Body of pancreas (tissue), 4 donors: ENCODE results near the gene TNIK. TPM values are rescaled to one million over a fixed set of nuclear protein-coding genes. Genes with fewer than 3 reads are reported as not detected.

Source experiments
- ATAC-seq: fragments of 150-250 bp; one replicate; pipeline ENCODE4 v1.9.1; 2016
- DNase-seq, 4 donors: peaks; one replicate each; pipeline ENCODE4 v3.0.0-alpha.2; 2019
- H3K27ac ChIP-seq, 4 donors: fragments of 200-600 bp; sonication (generic); 1 replicate in 3 of 4; 2 replicates in 1 of 4; pipeline versions ENCODE4 v1.5.1 to v1.6.1; 2016 to 2019; ENCODE audit warnings: mild to moderate bottlenecking in 1 of 4, mixed read lengths in 1 of 4, moderate library complexity in 1 of 4
- H3K27me3 ChIP-seq, 2 donors: fragments of 200-600 bp; sonication (generic); one replicate each; pipeline ENCODE4 v1.6.0; 2016; ENCODE audit warnings: mild to moderate bottlenecking in 1 of 2
- H3K36me3 ChIP-seq, 2 donors: fragments of 200-600 bp; sonication (generic); replicated peaks in 1 of 2; 2 replicates each; pipeline ENCODE4 v1.5.1; 2016; ENCODE audit warnings: low read depth in 2 of 2; ENCODE audit not compliant: insufficient read depth in 1 of 2
- H3K4me1 ChIP-seq: fragments of 200-600 bp; sonication (generic); one replicate; pipeline ENCODE4 v1.6.0; 2016
- H3K4me3 ChIP-seq, 2 donors: fragments of 200-600 bp; sonication (generic); 1 replicate in 1 of 2; 2 replicates in 1 of 2; pipeline ENCODE4 v1.5.1; 2016 to 2019
- H3K9me3 ChIP-seq, 3 donors: fragments of 200-600 bp; sonication (generic); 1 replicate in 2 of 3; 2 replicates in 1 of 3; pipeline ENCODE4 v1.5.1; 2016
- CTCF ChIP-seq, 7 experiments: fragments of 450-650 bp in 4 of 7; fragments of 200-600 bp in 3 of 7; sonication (generic) in 3 of 7; IDR thresholded peaks; one replicate each; pipeline ENCODE4 v1.5.1; 2016 to 2019; ENCODE audit warnings: antibody characterized with exemption in 7 of 7
- POLR2A ChIP-seq, 3 donors: fragments of 450-650 bp; IDR thresholded peaks; one replicate each; pipeline ENCODE4 v1.6.1; 2016; ENCODE audit warnings: antibody characterized with exemption in 3 of 3, mild to moderate bottlenecking in 2 of 3
- WGBS, 2 donors: methylation state at CpG; one replicate each; pipeline ENCODE4 v1.1.5; 2017; 5-methylcytosine and 5-hydroxymethylcytosine counted together
- intact Hi-C: fragments of 100-400 bp; cut with DNase I; formaldehyde crosslinking; loops from one replicate; pipeline ENCODE4 v1.15.1; 2023
- total RNA-seq, 2 donors: library from RNA; depleted of rRNA; stranded (reverse); fragments of >200 nt; gene quantifications; one replicate each; pipeline ENCODE4 v1.1.0, GENCODE V29; 2016

The TNIK gene
- total RNA-seq, 2 donors from 2014 or later = 7.6 to 9.6 TPM

DNA sequence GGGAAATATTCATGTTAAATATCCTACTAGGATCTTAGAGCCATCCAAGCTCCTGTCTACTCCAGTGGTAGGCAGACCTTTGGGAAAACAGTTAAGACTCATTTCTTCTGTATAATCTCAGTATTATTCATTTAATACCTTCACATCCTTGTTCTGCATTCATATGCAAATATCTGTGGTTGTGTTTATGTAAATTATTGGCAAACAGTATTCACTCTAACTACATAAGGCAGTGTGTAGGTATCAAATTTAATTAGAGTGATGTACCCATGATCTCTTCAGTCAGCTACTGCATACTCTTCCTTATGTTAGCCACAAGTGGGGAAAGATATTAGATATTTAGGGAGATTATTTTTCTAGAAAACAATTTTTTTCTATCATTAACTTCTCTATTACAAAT lies 232.8 kb downstream of the TNIK start:
- Histone ChIP-seq H3K36me3 (no peaks in the 10 kb centered on the region), H3K4me3 (no peak overlapping the region), H3K4me1 (no peaks in the 10 kb centered on the region), H3K27ac (no peak overlapping the region), H3K9me3 (no peaks in the 10 kb centered on the region), H3K27me3 (no peaks in the 10 kb centered on the region)
- DNase-seq = no peak
- intact Hi-C loops = no loop called here
- TF ChIP-seq POLR2A (IDR thresholded peaks at IDR 0.05) = no peak
- TF ChIP-seq CTCF (IDR thresholded peaks at IDR 0.05) = no peak
- ATAC-seq = no peak

DNA sequence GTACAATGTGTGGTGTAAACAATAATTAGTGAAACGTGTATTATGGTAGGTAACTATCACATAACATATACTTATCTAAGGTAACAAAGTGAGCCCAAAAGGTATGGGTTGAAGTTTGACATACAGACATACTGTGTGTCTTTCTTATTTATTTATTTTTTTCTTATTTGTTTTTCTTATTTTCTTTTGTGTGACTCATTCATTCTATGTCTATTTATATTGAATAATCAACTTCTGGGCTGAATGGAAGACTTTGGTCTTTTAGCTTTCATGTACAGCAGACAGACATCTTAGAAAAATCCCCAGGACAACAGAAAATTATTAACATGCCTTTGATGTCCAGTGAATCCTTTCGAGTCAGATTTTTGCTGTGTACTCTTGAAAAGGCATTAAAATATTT lies 233.4 kb downstream of the TNIK start:
- no peak overlapping the region for H3K27ac ChIP-seq
- ATAC-seq (no peak), DNase-seq (no peak)
- H3K4me1 ChIP-seq = no peaks in the 10 kb centered on the region
- H3K36me3 ChIP-seq = no peaks in the 10 kb centered on the region
- no peaks in the 10 kb centered on the region for H3K9me3 ChIP-seq
- intact Hi-C loops = no loop called here
- TF ChIP-seq POLR2A (IDR thresholded peaks at IDR 0.05) (no peak), CTCF (IDR thresholded peaks at IDR 0.05) (no peak)
- no peaks in the 10 kb centered on the region for H3K27me3 ChIP-seq
- H3K4me3 ChIP-seq = no peak overlapping the region
- 86 to 93% methylated on average over 2 of the region's 2 CpGs for WGBS, 2 donors

DNA sequence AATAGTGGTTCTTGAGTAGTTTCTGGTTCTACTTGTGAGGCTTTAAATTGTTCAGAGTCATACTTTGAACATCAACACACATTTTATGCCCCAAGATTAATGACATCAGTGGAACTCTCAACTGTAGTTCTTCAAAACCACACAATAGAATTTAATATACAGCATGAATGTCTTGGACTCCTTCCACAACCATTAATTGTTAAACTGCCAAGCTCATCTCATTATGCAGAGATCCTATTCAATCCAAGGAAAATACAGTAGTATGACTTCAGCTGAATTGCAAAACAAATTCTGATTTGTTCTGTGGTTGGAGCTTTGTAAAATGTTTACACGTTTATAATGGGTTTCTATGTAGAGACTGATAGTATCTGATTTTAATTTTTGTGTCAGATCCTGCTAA lies 234.5 kb downstream of the TNIK start:
- Histone ChIP-seq H3K4me1 (no peaks in the 10 kb centered on the region), H3K9me3 (no peaks in the 10 kb centered on the region), H3K27me3 (no peaks in the 10 kb centered on the region), H3K4me3 (no peak overlapping the region), H3K36me3 (no peaks in the 10 kb centered on the region), H3K27ac (no peak overlapping the region)
- ATAC-seq = no peak
- TF ChIP-seq CTCF (IDR thresholded peaks at IDR 0.05) = no peak
- TF ChIP-seq POLR2A (IDR thresholded peaks at IDR 0.05) = no peak
- no peak for DNase-seq
- 69 to 79% methylated on average over 1 of the region's 1 CpG for WGBS, 2 donors
- intact Hi-C loops = no loop called here

DNA sequence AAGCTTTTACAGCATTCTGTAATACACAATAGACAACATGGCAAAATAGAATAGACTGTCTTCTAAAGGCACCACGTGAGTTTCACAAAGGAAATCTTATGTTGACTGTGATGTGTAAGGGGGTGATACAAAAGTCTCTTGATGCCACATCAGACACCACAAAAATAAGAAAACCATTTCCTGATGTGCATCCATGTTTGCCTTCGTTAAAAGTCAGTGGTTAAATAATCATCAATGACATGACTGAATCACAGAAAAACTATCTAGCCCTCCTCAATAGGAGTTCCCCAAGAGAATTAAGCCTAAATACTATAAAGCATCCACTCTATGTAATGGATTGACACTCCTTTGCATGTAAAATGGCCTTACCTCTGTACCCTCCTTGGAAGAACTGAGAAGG lies 235.0 kb downstream of the TNIK start:
- no peaks in the 10 kb centered on the region for H3K27me3 ChIP-seq
- H3K4me1 ChIP-seq = no peaks in the 10 kb centered on the region
- H3K36me3 ChIP-seq = no peaks in the 10 kb centered on the region
- no peak for TF ChIP-seq POLR2A (IDR thresholded peaks at IDR 0.05)
- no peak for TF ChIP-seq CTCF (IDR thresholded peaks at IDR 0.05)
- no peak overlapping the region for H3K4me3 ChIP-seq
- no peak overlapping the region for H3K27ac ChIP-seq
- WGBS, 2 donors = 74 to 85% methylated on average over 2 of the region's 2 CpGs
- intact Hi-C loops = no loop called here
- ATAC-seq (no peak), DNase-seq (no peak)
- no peaks in the 10 kb centered on the region for H3K9me3 ChIP-seq

DNA sequence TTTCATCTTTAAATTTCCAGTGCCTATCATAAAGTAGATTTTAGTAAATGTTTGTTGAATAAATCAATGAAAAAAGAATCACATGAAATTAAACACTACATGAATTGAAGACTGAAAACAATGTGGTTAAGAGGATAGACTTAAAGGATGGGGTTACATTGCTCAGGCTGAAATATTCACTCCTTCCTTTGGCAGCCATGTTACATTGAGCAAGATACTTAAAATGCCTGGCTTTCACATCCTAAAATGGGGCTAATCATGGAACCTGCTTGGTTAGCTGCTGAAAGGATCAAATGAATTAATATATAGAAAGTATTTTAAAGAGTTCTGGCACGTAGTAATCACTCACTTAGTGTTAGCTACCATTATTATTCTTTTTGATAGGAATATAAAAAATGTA lies 236.8 kb downstream of the TNIK start:
- TF ChIP-seq POLR2A (IDR thresholded peaks at IDR 0.05) (no peak), CTCF (IDR thresholded peaks at IDR 0.05) (no peak)

More for the DNA sequence above, 236.8 kb downstream of the TNIK start:
- no peak for ATAC-seq
- no peaks in the 10 kb centered on the region for H3K36me3 ChIP-seq
- intact Hi-C loops = no loop called here
- WGBS, 2 donors = 81 to 87% methylated on average over 1 of the region's 1 CpG
- no peak for DNase-seq
- no peak overlapping the region for H3K4me3 ChIP-seq
- H3K4me1 ChIP-seq = no peaks in the 10 kb centered on the region
- no peaks in the 10 kb centered on the region for H3K9me3 ChIP-seq
- no peaks in the 10 kb centered on the region for H3K27me3 ChIP-seq
- H3K27ac ChIP-seq = no peak overlapping the region
